Measurements from ENCODE around the gene PACRG. TPM values are rescaled to one million over a fixed set of nuclear protein-coding genes. Genes with fewer than 3 reads are reported as not detected.

The PACRG gene
- total and polyA plus RNA-seq, 2 of the 13 experiments (the other 11 are each of a cell fraction or from before 2014, with no cell fraction given): 0.13 TPM; not detected in 1

GRCh38 chr6:162727322-162728182 is at the start of gene PACRG, which contains the start of gene PRKN (continued):
- TF ChIP-seq ZBTB7A (CRISPR knock-in tag; IDR thresholded peaks at IDR 0.05) (peak; percentile 49; the same call in 1 of the 2 replicates), ZNF224 (CRISPR knock-in tag; IDR thresholded peaks at IDR 0.05) (peak; percentile 90), TRAFD1 (CRISPR knock-in tag; IDR thresholded peaks at IDR 0.05; ENCODE audit: borderline replicate concordance) (no peak), THAP9 (CRISPR knock-in tag; IDR thresholded peaks at IDR 0.05; ENCODE audit: borderline replicate concordance) (peak; percentile 58; the same call in 1 of the 2 replicates), ZFP82 (CRISPR knock-in tag; IDR thresholded peaks at IDR 0.05; ENCODE audit: borderline replicate concordance) (peak; percentile 93), ZNF44 (CRISPR knock-in tag; IDR thresholded peaks at IDR 0.05) (no peak), NAIF1 (CRISPR knock-in tag; IDR thresholded peaks at IDR 0.05; ENCODE audit: borderline replicate concordance) (no peak), TEAD3 (CRISPR knock-in tag; optimal IDR thresholded peaks at IDR 0.05; ENCODE audit: borderline replicate concordance) (peak; percentile 38), MED8 (CRISPR knock-in tag; IDR thresholded peaks at IDR 0.05; ENCODE audit: insufficient replicate concordance) (no peak), FOXJ3 (CRISPR knock-in tag; IDR thresholded peaks at IDR 0.05; ENCODE audit: borderline replicate concordance) (peak; percentile 91), RELA (CRISPR knock-in tag; IDR thresholded peaks at IDR 0.05) (no peak), ZNF263 (CRISPR knock-in tag; IDR thresholded peaks at IDR 0.05) (peak; percentile 64), ZNF580 (CRISPR knock-in tag; IDR thresholded peaks at IDR 0.05; ENCODE audit: borderline replicate concordance, low read depth) (peak; percentile 77; the same call in 1 of the 2 replicates), ZNF589 (CRISPR knock-in tag; conservative IDR thresholded peaks at IDR 0.05) (0 out of 2 replicates have a peak, but pooled peaks have one; percentile 40), BRCA1 (CRISPR knock-in tag; IDR thresholded peaks at IDR 0.05) (0 out of 2 replicates have a peak, but pooled peaks have one; percentile 57), PHF20 (CRISPR knock-in tag; IDR thresholded peaks at IDR 0.05) (peak; percentile 68), POLR2AphosphoS5 (IDR thresholded peaks at IDR 0.05; ENCODE audit: low read depth, low read length) (peak; percentile 38; the same call in 1 of the 2 replicates), FOXA1 (IDR thresholded peaks at IDR 0.05) (no peak), FOXA1 (CRISPR knock-in tag; IDR thresholded peaks at IDR 0.05) (peak; percentile 60), CHCHD3 (CRISPR knock-in tag; IDR thresholded peaks at IDR 0.05) (peak; percentile 79; the same call in 1 of the 2 replicates), MAX (IDR thresholded peaks at IDR 0.05) (peak; percentile 87), ZBTB20 (CRISPR knock-in tag; IDR thresholded peaks at IDR 0.05; ENCODE audit: borderline replicate concordance, low read depth) (no peak; the same call in 1 of the 2 replicates), CHD2 (IDR thresholded peaks at IDR 0.05; ENCODE audit: low read depth, low read length) (peak; percentile 73; the same call in 1 of the 2 replicates), HNF4A (CRISPR knock-in tag; IDR thresholded peaks at IDR 0.05) (peak; percentile 22; the same call in 1 of the 2 replicates), FOXC1 (CRISPR knock-in tag; IDR thresholded peaks at IDR 0.05; ENCODE audit: borderline replicate concordance) (peak; percentile 79)
